Stimulated activated CD4-positive, alpha-beta T cell treated with anti-CD3 and anti-CD28 coated beads, TNF-alpha, amount 100 ng/mL, for 4 hours (primary cell): Measurements from ENCODE around the gene PHLPP2.
A peak's percentile ranks its signal among the peaks of the same experiment; 100 is the strongest.

Experiments used
- DNase-seq, 3 experiments: peaks; one replicate each; pipeline ENCODE4 v3.0.0-alpha.2; 2020; ENCODE audit warnings: low read depth in 3 of 3

Gene PHLPP2

DNA sequence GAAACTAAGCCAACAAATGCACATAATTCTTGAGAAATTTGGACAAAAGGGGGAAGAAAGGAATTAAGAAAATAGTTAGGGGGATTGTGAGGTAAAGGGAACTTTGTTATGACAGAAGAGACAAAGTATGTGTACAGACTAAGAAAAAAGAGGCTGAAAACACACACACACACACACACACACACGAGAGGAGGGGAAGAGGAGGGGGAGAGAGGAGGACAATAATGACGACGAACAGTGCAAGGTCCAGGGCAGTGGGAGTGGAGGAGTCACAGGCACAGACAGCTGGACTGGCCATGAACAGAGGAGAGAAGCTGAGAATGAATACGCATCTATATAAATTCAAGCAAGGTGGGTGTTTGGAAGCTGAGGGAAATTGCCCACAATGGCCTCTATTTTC, 54.0 kb downstream of the PHLPP2 start:
- DNase-seq, result no peak

- DNase-seq, result no peak
Observed at GRCh38 chr16:71669926-71670536, 54.5 kb downstream of the PHLPP2 start.

DNA sequence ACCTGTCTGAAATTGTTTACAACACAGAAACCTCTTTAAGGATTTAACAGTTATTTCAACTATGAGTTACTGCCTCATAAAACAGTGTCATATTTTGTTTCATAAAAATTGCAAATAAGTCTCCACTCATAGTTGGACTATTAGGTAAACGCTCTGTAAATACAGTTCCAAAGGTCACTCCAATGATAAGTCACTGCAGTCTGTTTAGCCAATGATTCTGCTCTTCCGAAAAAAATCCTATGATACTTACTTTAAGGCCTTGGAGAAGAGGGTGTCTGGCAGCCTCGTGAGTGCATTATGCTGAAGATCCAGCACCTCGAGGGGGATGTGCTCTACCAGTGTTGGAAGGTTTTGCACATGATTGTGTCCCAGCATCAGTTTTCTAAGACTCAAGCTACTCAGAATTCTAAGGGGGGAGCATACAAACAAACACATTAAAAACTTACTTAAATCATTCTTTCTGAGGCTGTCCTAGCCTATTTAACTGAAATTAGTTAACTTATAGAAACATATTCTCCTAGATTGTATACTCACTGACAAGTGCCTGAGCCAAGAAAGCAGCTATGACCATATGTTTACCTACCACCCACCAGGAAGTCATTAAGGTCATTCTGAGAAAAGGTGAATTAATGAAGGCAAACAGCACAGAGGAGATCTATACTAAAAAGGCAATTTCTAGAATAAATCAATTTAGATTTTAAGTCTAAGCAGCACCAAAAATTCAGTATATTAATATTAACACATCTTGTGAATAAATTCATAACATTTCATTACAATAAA, 57.4 kb downstream of the PHLPP2 start:
- DNase-seq, result no peak

- no peak for DNase-seq
Observed at GRCh38 chr16:71666264-71666663, 58.2 kb downstream of the PHLPP2 start.

DNA sequence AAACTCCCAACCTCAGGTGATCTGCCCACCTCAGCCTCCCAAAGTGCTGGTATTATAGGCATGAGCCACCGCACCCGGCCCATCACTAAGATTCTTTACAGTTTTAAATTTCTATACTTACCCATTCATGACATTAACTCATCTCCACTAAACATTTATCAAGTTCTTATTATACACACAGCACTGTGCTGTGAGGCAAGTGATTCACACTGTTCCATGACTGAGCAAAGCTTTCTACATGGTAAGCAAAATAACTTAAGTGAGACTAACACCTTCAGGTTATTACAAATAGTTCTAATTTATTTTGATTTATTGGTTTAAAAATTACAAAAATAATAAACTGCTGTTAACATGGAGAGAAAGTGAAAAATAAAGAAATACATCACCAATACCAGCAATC, 65.0 kb downstream of the PHLPP2 start:
- no peak for DNase-seq

DNA sequence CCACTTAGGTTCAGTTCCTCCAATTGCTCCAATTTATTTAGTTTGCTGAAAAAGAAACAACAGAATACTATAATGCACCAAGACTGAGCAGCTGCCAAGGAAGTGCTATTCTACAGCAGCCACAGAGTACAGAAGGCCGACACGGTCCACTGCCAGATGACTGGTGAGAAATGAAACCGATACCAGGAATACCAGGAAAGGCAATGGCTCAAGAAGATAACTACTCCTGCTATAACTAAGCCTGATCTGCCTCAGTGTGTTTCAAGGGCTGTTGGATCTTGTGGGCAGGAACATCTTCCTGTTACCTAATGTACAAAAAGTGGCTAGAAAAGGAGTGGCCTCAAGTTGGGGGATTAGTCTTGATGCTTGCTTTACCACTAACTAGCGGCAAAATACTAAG, 65.7 kb downstream of the PHLPP2 start:
- DNase-seq, result no peak

DNA sequence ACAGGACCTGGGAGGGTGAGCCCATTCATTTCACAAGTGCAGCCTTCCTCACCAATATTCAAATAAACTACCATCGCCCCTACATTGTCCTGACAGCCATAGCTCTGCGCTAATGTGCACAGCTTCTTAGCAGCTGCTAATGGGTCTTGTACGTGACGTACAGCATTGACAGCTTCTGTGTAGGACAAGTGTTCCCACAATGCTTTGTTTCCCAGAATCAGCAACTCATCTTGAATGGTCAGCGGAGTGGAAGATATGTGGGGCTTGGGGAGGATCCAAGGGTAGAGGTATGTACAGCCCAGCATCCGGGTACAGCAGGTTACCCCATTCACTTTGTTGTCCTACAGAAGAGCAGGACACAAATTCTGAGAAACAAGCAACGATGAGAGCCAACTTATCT, 74.8 kb downstream of the PHLPP2 start:
- no peak for DNase-seq

GRCh38 chr16:71648921-71649320, 75.6 kb downstream of the PHLPP2 start:
- no peak for DNase-seq

DNA sequence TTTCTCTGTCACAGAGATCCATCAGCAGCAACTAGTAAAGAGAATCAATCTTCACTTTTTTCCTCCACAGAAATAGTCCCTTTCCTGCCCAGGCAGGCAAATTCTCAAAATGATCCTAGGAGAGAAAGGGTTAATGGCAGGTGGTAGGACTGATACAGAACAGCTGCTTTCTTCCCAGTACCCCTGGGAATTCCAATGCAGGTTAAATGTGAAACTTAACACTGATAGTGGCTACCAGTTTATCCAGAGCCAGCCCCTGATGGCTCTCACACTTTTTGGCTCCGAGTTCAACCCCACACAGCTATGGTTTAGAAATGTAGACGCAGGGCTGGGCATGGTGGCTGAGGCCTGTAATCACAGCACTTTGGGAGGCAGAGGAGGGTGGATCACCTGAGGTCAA, 76.3 kb downstream of the PHLPP2 start:
- no peak for DNase-seq

DNA sequence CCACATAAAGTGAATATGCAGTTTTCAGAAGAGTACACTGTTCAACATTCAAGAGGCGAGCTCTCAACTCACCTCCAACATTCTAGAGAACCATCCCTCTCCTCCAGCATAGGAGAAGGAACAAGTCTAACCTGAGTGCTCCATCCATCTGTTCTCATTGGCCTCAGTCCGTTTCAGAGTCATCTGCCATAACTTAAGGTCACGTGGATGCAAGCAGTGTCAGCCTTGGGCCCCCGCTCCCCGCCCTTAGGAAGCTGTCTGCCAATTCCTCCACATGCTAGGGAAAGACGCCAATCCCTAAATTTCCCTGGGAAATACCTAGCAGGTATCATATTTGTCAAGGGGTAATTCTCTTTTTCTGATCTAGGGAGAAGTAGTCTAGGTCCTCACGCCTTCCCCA, 77.1 kb downstream of the PHLPP2 start:
- DNase-seq, result no peak

GRCh38 chr16:71645450-71645849, 79.1 kb downstream of the PHLPP2 start:
- DNase-seq, result no peak

GRCh38 chr16:71637398-71637797, 87.1 kb downstream of the PHLPP2 start:
- no peak for DNase-seq

DNA sequence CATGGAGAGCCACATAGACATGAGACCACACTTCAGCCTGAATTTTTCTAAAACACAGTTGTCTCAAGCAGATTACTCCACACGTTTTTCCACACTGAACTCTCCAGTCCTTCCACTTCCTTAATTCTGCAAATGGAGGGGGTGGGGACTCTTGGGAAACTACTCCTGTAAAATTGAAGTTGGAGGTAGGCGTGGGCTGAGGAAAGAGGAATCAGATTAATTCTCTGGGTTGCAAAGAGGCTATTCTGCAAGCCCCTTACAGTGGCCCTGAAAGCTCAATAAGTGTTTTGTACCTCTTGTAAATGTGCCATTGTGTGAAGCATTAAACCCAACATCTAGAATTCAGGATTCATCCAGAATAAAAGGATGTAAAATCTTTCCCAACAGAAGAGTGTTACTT, 88.9 kb downstream of the PHLPP2 start:
- no peak for DNase-seq

DNA sequence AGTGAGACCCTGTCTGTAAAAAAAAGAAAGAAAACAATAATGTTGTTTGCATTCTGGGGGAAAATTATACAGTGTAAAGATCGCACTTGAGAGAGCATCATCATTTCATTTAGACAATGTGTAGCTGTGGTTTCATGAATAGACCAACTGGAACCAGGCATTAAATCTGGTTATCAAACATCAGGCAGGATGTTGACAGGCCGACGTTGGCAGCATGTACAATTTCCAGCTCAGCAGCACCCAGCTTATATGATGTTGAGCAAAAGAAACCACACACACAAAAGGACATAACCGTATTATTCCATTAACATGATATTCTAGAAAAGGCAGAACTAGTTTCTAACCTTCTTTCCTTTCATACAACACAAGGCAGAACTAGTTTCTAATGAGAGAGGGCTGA, 92.7 kb downstream of the PHLPP2 start:
- no peak for DNase-seq

DNA sequence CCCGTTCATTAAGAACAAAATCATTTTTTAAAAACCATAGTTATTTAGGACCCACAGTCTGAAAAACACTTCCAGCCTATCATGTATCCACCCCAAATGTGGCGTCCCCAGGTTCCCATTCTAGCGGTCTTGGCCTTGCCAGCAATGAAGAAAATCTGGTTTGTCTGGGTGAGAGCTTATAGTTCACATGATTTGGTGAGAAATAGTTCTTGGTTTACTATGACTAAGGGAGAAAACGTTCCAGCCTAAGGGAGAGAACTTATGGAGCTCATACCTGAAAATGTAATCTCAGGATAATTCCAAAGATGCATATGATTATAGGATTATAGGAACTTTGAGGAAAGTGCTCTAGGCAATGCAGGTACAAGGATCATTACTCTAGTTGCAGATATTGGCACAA, 93.7 kb downstream of the PHLPP2 start:
- DNase-seq, result no peak

GRCh38 chr16:71629278-71630016, 95.1 kb downstream of the PHLPP2 start:
- DNase-seq, result no peak

DNA sequence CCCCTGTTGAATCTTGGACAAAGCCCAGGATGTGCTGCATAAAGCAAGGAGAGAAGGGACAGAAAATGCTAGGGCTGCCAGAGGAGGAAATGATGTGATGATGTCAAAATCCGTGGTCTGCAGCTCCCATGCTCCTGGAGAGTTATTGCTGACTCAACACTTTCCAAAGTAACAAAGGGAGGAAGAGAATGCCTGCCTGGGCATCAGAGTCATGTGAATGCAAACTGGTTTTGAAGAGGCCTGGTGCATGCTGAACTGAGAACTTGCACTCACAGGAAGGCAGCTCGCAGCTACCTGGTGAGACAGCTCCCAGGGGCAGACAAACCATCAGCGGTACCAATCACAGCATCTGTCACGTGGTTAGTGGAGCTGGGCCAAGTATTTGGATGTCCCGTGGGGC, 95.7 kb downstream of the PHLPP2 start:
- no peak for DNase-seq

- DNase-seq, result no peak
Observed at GRCh38 chr16:71627731-71628181, 96.7 kb downstream of the PHLPP2 start.

DNA sequence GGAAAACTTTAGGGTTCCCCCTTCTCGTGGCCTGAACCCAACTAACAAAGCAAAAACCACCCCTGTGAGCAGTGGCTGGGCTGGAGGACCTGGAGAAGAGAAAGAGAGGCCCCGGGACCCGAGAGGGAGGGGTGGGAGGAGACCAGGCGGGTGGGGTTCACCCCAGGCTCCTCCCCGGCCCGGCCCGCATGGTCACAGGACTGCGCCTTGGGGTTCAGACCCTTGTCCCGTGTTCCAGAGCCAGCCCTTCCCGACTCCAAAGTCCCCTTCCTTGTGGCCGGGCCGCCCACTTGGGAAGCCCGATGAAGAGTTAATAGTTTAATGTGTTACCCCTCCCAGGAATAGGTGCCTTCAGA, 97.7 kb downstream of the PHLPP2 start:
- no peak for DNase-seq

- peak in 1 of 3 experiments; percentile 1 for DNase-seq
Observed at GRCh38 chr16:71626018-71626857, 98.3 kb downstream of the PHLPP2 start, which contains the start of gene MARVELD3. MARVELD3 (plus strand) TSS chr16:71626184; CDS start chr16:71626230, 46 bp downstream.

- no peak for DNase-seq
Observed at GRCh38 chr16:71625113-71625850, 99.2 kb downstream of the PHLPP2 start.
